ENCODE results near the gene ARHGEF7. TPM values are rescaled to one million over a fixed set of nuclear protein-coding genes. Genes with fewer than 3 reads are reported as not detected.

The ARHGEF7 gene
- total and polyA plus RNA-seq, 2 experiments from 2014 or later = 23.6 to 58.9 TPM

GRCh38 chr13:111139452-111139851, 24.3 kb downstream of the ARHGEF7 start:
- ATAC-seq (no peak), DNase-seq (ENCODE audit: low spot score) (no peak)
- TF ChIP-seq ETS1 (IDR thresholded peaks at IDR 0.05) (no peak), NANOG (IDR thresholded peaks at IDR 0.05; ENCODE audit: borderline replicate concordance) (no peak), ZNF114 (CRISPR knock-in tag; IDR thresholded peaks at IDR 0.05) (no peak), CREB1 (CRISPR knock-in tag; IDR thresholded peaks at IDR 0.05; ENCODE audit: low read depth) (no peak), EZH2phosphoT487 (IDR thresholded peaks at IDR 0.05; ENCODE audit: unreplicated experiment) (no peak), POLR2AphosphoS5 (IDR thresholded peaks at IDR 0.05; ENCODE audit: low read depth) (no peak), ZNF462 (CRISPR knock-in tag; IDR thresholded peaks at IDR 0.05) (no peak)
- H3K4me3 ChIP-seq = no peak overlapping the region
- H2AFZ ChIP-seq = no peak overlapping the region
- H3F3A ChIP-seq (replicated peaks; ENCODE audit: low read depth) = no peaks in the 10 kb centered on the region
- Mint-ChIP-seq H3K4me3 (no peak overlapping the region), H3K27ac (no peak overlapping the region), H3K4me1 (no peaks in the 10 kb centered on the region), H3K36me3 (ENCODE audit: low read depth) (no peaks in the 10 kb centered on the region), H3K27me3 (ENCODE audit: insufficient read depth, low read depth, poor library complexity) (no peaks in the 10 kb centered on the region), H3K9me3 (no peaks in the 10 kb centered on the region)
- no peaks in the 10 kb centered on the region for H3K27me3 ChIP-seq (ENCODE audit: insufficient read depth)
- H3K79me2 ChIP-seq (replicated peaks; ENCODE audit: insufficient read depth) = no peaks in the 10 kb centered on the region
- H3K36me3 ChIP-seq (ENCODE audit: insufficient read depth) = no peaks in the 10 kb centered on the region
- H3K27ac ChIP-seq (ENCODE audit: low read depth) = no peak overlapping the region
- H4K20me1 ChIP-seq (replicated peaks; ENCODE audit: insufficient read depth) = no peaks in the 10 kb centered on the region
- H3K9me2 ChIP-seq (ENCODE audit: insufficient read depth) = no peaks in the 10 kb centered on the region
- no peaks in the 10 kb centered on the region for H3K4me1 ChIP-seq (ENCODE audit: insufficient read depth)
- no peak overlapping the region for H3K4me2 ChIP-seq

Data from GM23338 (cell line).